Mesendoderm (in vitro differentiated cells): ENCODE measurements around the gene TEAD1.

Experiments
- DNase-seq: peaks from one replicate; pipeline ENCODE4 v3.0.0; 2013
- H2AK5ac ChIP-seq: 2 replicates; pipeline ENCODE4 v1.6.1; 2013; ENCODE audit warnings: low read length, inconsistent platforms
- H2BK120ac ChIP-seq: 2 replicates; pipeline ENCODE4 v1.6.1; 2013; ENCODE audit warnings: low read depth, mild to moderate bottlenecking, low read length, moderate library complexity, mixed read lengths
- H2BK15ac ChIP-seq: replicated peaks from 2 replicates; pipeline ENCODE4 v1.6.1; 2013; ENCODE audit warnings: low read depth, mild to moderate bottlenecking, moderate library complexity
- H2BK5ac ChIP-seq: 2 replicates; pipeline ENCODE4 v1.6.1; 2013; ENCODE audit warnings: low read length, inconsistent platforms
- H3K18ac ChIP-seq: 2 replicates; pipeline ENCODE4 v1.6.1; 2013; ENCODE audit warnings: mild to moderate bottlenecking, low read length, mixed read lengths
- H3K23ac ChIP-seq: one replicate; pipeline ENCODE4 v1.6.1; 2013; ENCODE audit warnings: low read length
- H3K27ac ChIP-seq: 2 replicates; pipeline ENCODE4 v1.5.1; 2013; ENCODE audit warnings: low read depth, mild to moderate bottlenecking, inconsistent platforms, low read length, moderate library complexity
- H3K27me3 ChIP-seq: 2 replicates; pipeline ENCODE4 v1.6.1; 2013; ENCODE audit warnings: low read length, control low read depth, mild to moderate bottlenecking, inconsistent platforms; ENCODE audit not compliant: insufficient read depth, poor library complexity
- H3K36me3 ChIP-seq: 2 replicates; pipeline ENCODE4 v1.6.1; 2013; ENCODE audit warnings: low read length, inconsistent platforms; ENCODE audit not compliant: control insufficient read depth, insufficient read depth
- H3K4ac ChIP-seq: one replicate; pipeline ENCODE4 v1.6.1; 2013; ENCODE audit warnings: low read depth, mild to moderate bottlenecking, low read length, moderate library complexity
- H3K4me1 ChIP-seq: 2 replicates; pipeline ENCODE4 v1.6.1; 2013; ENCODE audit warnings: low read depth, low read length, inconsistent platforms; ENCODE audit not compliant: control insufficient read depth
- H3K4me2 ChIP-seq: 2 replicates; pipeline ENCODE4 v1.6.1; 2013; ENCODE audit warnings: low read length
- H3K4me3 ChIP-seq: 2 replicates; pipeline ENCODE4 v1.5.1; 2013; ENCODE audit warnings: mild to moderate bottlenecking, low read length
- H3K56ac ChIP-seq: one replicate; pipeline ENCODE4 v1.6.1; 2013; ENCODE audit warnings: low read length
- H3K79me1 ChIP-seq: 2 replicates; pipeline ENCODE4 v1.6.1; 2013; ENCODE audit warnings: low read length, inconsistent platforms
- H3K79me2 ChIP-seq: 2 replicates; pipeline ENCODE4 v1.6.1; 2013; ENCODE audit warnings: mild to moderate bottlenecking, low read length; ENCODE audit not compliant: control insufficient read depth, insufficient read depth
- H3K9ac ChIP-seq: 2 replicates; pipeline ENCODE4 v1.6.1; 2013; ENCODE audit warnings: low read length, inconsistent platforms
- H4K5ac ChIP-seq: one replicate; pipeline ENCODE4 v1.6.1; 2013; ENCODE audit warnings: low read length
- H4K8ac ChIP-seq: one replicate; pipeline ENCODE4 v1.6.1; 2013; ENCODE audit warnings: low read depth, mild to moderate bottlenecking, control low read depth, low read length, moderate library complexity
- WGBS: extraction: QIAGEN DNeasy Blood & Tissue Kit; methylation state at CpG from one replicate; pipeline ENCODE4 v1.1.7; 2013; ENCODE audit warnings: low lambda C conversion rate, missing lambda C conversion rate; ENCODE audit not compliant: insufficient coverage; ENCODE audit errors: extremely low coverage; 5-methylcytosine and 5-hydroxymethylcytosine counted together

The TEAD1 gene

DNA sequence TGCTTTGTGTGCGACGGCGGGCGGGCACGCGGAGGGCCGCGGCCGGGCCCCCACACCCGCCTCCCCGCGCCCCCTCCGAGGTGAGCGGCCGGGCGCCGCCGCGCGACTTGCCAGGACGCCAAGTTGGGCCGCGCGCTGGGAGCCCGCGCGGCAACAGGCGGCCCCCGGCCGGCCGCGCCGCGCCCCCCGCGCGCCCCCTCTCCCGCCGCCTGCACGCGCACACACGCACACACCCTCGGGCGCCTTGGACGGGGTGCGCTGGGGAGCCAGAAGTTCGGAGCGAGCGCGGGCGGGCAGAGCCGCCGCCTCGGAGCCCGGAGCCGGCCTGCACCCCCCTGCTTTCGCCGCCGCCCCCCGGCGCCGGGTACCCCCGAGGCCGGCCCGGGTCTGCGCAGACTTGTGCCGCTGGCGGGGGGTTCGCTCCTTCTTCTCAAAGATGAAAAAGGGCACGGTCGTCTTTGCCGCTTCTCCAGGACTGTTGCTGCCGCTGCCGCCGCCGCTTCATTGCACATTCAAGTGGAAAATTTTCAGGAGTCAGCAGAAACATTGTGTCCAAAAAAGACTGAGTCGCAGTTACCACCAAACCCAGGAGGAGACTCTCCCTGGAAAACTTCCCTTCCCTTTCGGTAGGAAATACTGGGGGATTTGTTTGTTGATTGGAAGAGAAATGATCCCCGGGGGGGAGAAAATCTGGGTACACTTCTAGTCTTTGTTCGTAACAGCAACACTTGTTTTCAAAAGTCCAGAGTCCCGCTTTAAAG, 895 bp downstream of the TEAD1 start:
- H3K27me3 ChIP-seq = no peaks in the 10 kb centered on the region
- no peak overlapping the region for H3K23ac ChIP-seq
- no peaks in the 10 kb centered on the region for H3K79me1 ChIP-seq
- H3K4me2 ChIP-seq = peak overlapping the region; percentile 23
- H4K8ac ChIP-seq = peak overlapping the region; percentile 95
- H2BK5ac ChIP-seq = peak overlapping the region; percentile 74
- peak; percentile 51 for DNase-seq
- peak overlapping the region; percentile 99 for H2BK120ac ChIP-seq
- peaks cover 8% of the 10 kb centered on the region for H3K4me1 ChIP-seq
- peak overlapping the region; percentile 78 for H3K27ac ChIP-seq
- peaks cover 33% of the 10 kb centered on the region for H3K79me2 ChIP-seq
- WGBS = no CpG with 5 or more reads among the region's 81 CpGs
- H3K56ac ChIP-seq = peak overlapping the region; percentile 90
- no peaks in the 10 kb centered on the region for H3K36me3 ChIP-seq
- peak overlapping the region; percentile 100 for H3K18ac ChIP-seq
- no peak overlapping the region for H2AK5ac ChIP-seq
- peak overlapping the region; percentile 99 for H3K4ac ChIP-seq
- no peak overlapping the region for H4K5ac ChIP-seq
- H3K9ac ChIP-seq = peak overlapping the region; percentile 91
- H3K4me3 ChIP-seq = peak overlapping the region; percentile 85
- peak overlapping the region; percentile 93 for H2BK15ac ChIP-seq

GRCh38 chr11:12675951-12676711, 1.9 kb downstream of the TEAD1 start:
- peak overlapping the region; percentile 52 for H2BK5ac ChIP-seq
- peaks cover 10% of the 10 kb centered on the region for H3K4me1 ChIP-seq
- peak overlapping the region; percentile 82 for H2BK120ac ChIP-seq
- H2BK15ac ChIP-seq = no peak overlapping the region
- H3K79me2 ChIP-seq = peaks cover 33% of the 10 kb centered on the region
- peak overlapping the region; percentile 95 for H3K18ac ChIP-seq
- peak; percentile 55 for DNase-seq
- H4K8ac ChIP-seq = peak overlapping the region; percentile 67
- peak overlapping the region; percentile 15 for H3K27ac ChIP-seq
- no peak overlapping the region for H2AK5ac ChIP-seq
- H3K4ac ChIP-seq = peak overlapping the region; percentile 48
- H3K79me1 ChIP-seq = no peaks in the 10 kb centered on the region
- H3K56ac ChIP-seq = peak overlapping the region; percentile 83
- H4K5ac ChIP-seq = no peak overlapping the region
- no peak overlapping the region for H3K23ac ChIP-seq
- H3K4me2 ChIP-seq = peak overlapping the region; percentile 70
- no peaks in the 10 kb centered on the region for H3K27me3 ChIP-seq
- H3K4me3 ChIP-seq = peak overlapping the region; percentile 57
- no CpG with 5 or more reads among the region's 11 CpGs for WGBS
- no peaks in the 10 kb centered on the region for H3K36me3 ChIP-seq
- H3K9ac ChIP-seq = peak overlapping the region; percentile 83

- Histone ChIP-seq H3K36me3 (no peaks in the 10 kb centered on the region), H3K79me1 (no peaks in the 10 kb centered on the region), H3K9ac (peak overlapping the region; percentile 36), H3K27me3 (no peaks in the 10 kb centered on the region), H2BK5ac (no peak overlapping the region), H3K56ac (no peak overlapping the region), H3K79me2 (peaks cover 42% of the 10 kb centered on the region), H3K4me1 (peaks cover 18% of the 10 kb centered on the region), H3K23ac (no peak overlapping the region), H2BK120ac (no peak overlapping the region), H2BK15ac (no peak overlapping the region), H2AK5ac (no peak overlapping the region), H3K4me2 (no peak overlapping the region), H3K4ac (no peak overlapping the region), H4K5ac (no peak overlapping the region), H3K4me3 (no peak overlapping the region), H3K18ac (no peak overlapping the region), H3K27ac (no peak overlapping the region), H4K8ac (no peak overlapping the region)
- no CpG with 5 or more reads among the region's 3 CpGs for WGBS
- peak; percentile 79 for DNase-seq
These were observed 2.9 kb downstream of the TEAD1 start for GRCh38 chr11:12677131-12677530.

- WGBS = no CpG with 5 or more reads among the region's 3 CpGs
These were observed 3.9 kb downstream of the TEAD1 start for GRCh38 chr11:12678092-12678491.

GRCh38 chr11:12678991-12679390, 4.8 kb downstream of the TEAD1 start:
- no peak overlapping the region for H3K4me3 ChIP-seq
- no peak overlapping the region for H3K27ac ChIP-seq
- WGBS = no CpG with 5 or more reads among the region's 5 CpGs
- H3K18ac ChIP-seq = peak overlapping the region; percentile 81
- H3K79me2 ChIP-seq = peaks cover 60% of the 10 kb centered on the region
- H4K5ac ChIP-seq = no peak overlapping the region
- H3K9ac ChIP-seq = peak overlapping the region; percentile 58
- no peak for DNase-seq
- H3K4me2 ChIP-seq = peak overlapping the region; percentile 7
- no peak overlapping the region for H2AK5ac ChIP-seq
- peak overlapping the region; percentile 69 for H3K56ac ChIP-seq
- H3K4me1 ChIP-seq = peaks cover 24% of the 10 kb centered on the region
- H3K4ac ChIP-seq = no peak overlapping the region
- no peak overlapping the region for H3K23ac ChIP-seq
- no peaks in the 10 kb centered on the region for H3K79me1 ChIP-seq
- H3K36me3 ChIP-seq = no peaks in the 10 kb centered on the region
- H2BK120ac ChIP-seq = no peak overlapping the region
- peak overlapping the region; percentile 8 for H2BK5ac ChIP-seq
- H3K27me3 ChIP-seq = no peaks in the 10 kb centered on the region
- peak overlapping the region; percentile 20 for H2BK15ac ChIP-seq
- no peak overlapping the region for H4K8ac ChIP-seq

More at GRCh38 chr11:12678092-12678491, 3.9 kb downstream of the TEAD1 start:
- peak overlapping the region; percentile 78 for H3K18ac ChIP-seq
- H2AK5ac ChIP-seq = peak overlapping the region; percentile 16
- peaks cover 24% of the 10 kb centered on the region for H3K4me1 ChIP-seq
- H3K79me1 ChIP-seq = no peaks in the 10 kb centered on the region
- DNase-seq = no peak
- no peak overlapping the region for H3K27ac ChIP-seq
- H4K8ac ChIP-seq = no peak overlapping the region
- no peak overlapping the region for H4K5ac ChIP-seq
- H3K79me2 ChIP-seq = peaks cover 51% of the 10 kb centered on the region
- H2BK120ac ChIP-seq = no peak overlapping the region
- H2BK5ac ChIP-seq = peak overlapping the region; percentile 25
- H3K56ac ChIP-seq = peak overlapping the region; percentile 11
- peak overlapping the region; percentile 70 for H3K4ac ChIP-seq
- H2BK15ac ChIP-seq = no peak overlapping the region
- peak overlapping the region; percentile 64 for H3K9ac ChIP-seq
- H3K36me3 ChIP-seq = no peaks in the 10 kb centered on the region
- H3K23ac ChIP-seq = no peak overlapping the region
- H3K4me3 ChIP-seq = no peak overlapping the region
- peak overlapping the region; percentile 34 for H3K4me2 ChIP-seq
- no peaks in the 10 kb centered on the region for H3K27me3 ChIP-seq
